Endothelial cell of umbilical vein (primary cell): ENCODE measurements around the gene PTPMT1.
"Not testable (repeated sequence)": the region's sequence is repeated elsewhere in the genome, so short reads cannot be mapped to it uniquely, and the experiment has no call there.

Experiments
- CTCF ChIP-seq, 2 donors: IDR thresholded peaks; 1 replicate in 1 of 2; 2 replicates in 1 of 2; pipeline ENCODE4 v1.5.1; 2011; ENCODE audit warnings: low read length in 2 of 2, mild to moderate bottlenecking in 2 of 2, moderate library complexity in 2 of 2, control low read depth in 1 of 2, inconsistent platforms in 1 of 2, low read depth in 1 of 2; ENCODE audit not compliant: insufficient read depth in 1 of 2; ENCODE audit errors: extremely low read depth in 1 of 2
- MAX ChIP-seq: IDR thresholded peaks from 2 replicates; pipeline ENCODE4 v1.6.1; 2011; ENCODE audit not compliant: insufficient read depth, insufficient read length
- POLR2A ChIP-seq: IDR thresholded peaks from 2 replicates; pipeline ENCODE4 v1.6.1; 2012; ENCODE audit warnings: low read depth, mild to moderate bottlenecking, control low read depth, low read length
- POLR2AphosphoS5 ChIP-seq: IDR thresholded peaks from 2 replicates; pipeline ENCODE4 v1.6.1; 2012; ENCODE audit warnings: low read depth, mild to moderate bottlenecking, control low read depth, low read length, moderate library complexity; ENCODE audit not compliant: insufficient read depth

- TF ChIP-seq CTCF (IDR thresholded peaks at IDR 0.05; ENCODE audit: extremely low read depth in 1 of 2, insufficient read depth in 1 of 2, low read depth in 1 of 2, low read length in 2 of 2); MAX; POLR2A; POLR2AphosphoS5: not testable (repeated sequence)
These were observed 19.1 kb upstream of the PTPMT1 start for GRCh38 chr11:47546274-47546673.
